H1 (cell line): ENCODE data around the gene RUFY3. TPM values are rescaled to one million over a fixed set of nuclear protein-coding genes. Genes with fewer than 3 reads are reported as not detected.

Experiments used
- CHD7 ChIP-seq: fragments of 300-600 bp; sonication (generic); IDR thresholded peaks from 2 replicates; pipeline ENCODE4 v1.7.1; 2012; ENCODE audit warnings: low read length, moderate library complexity, mild to moderate bottlenecking, inconsistent platforms; ENCODE audit not compliant: insufficient replicate concordance
- CTBP2 ChIP-seq: IDR thresholded peaks from 2 replicates; pipeline ENCODE4 v1.7.0; 2011; ENCODE audit warnings: borderline replicate concordance, mild to moderate bottlenecking, moderate library complexity, mixed read lengths, low read length; ENCODE audit not compliant: insufficient read depth, insufficient read length
- CTCF ChIP-seq, 3 experiments: IDR thresholded peaks; 1 replicate in 2 of 3; 2 replicates in 1 of 3; pipeline versions ENCODE4 v1.5.1 to v1.6.1; 2011; ENCODE audit warnings: low read length in 3 of 3, mild to moderate bottlenecking in 3 of 3, inconsistent platforms in 2 of 3, low read depth in 1 of 3, moderate library complexity in 1 of 3; ENCODE audit not compliant: insufficient read depth in 1 of 3; ENCODE audit errors: control extremely low read depth in 1 of 3
- HDAC2 ChIP-seq, 2 experiments: fragments of 300-600 bp in 1 of 2; sonication (generic) in 1 of 2; IDR thresholded peaks; 2 replicates each; pipeline ENCODE4 v1.6.1; 2011 to 2012; ENCODE audit warnings: low read depth in 2 of 2, low read length in 2 of 2, mild to moderate bottlenecking in 2 of 2, moderate library complexity in 2 of 2, borderline replicate concordance in 1 of 2, inconsistent platforms in 1 of 2
- USF2 ChIP-seq: IDR thresholded peaks from 2 replicates; pipeline ENCODE4 v1.6.1; 2011; ENCODE audit warnings: low read length, improper control_type of control experiment
- polyA plus RNA-seq, 7 experiments: library from polyadenylated mRNA; depleted of rRNA in 3 of 7; stranded (reverse) in 5 of 7; unstranded in 2 of 7; fragments of >200 nt in 5 of 7; fragments of 200-250 nt in 2 of 7; gene quantifications; 1 replicate in 5 of 7; 2 replicates in 1 of 7; 4 replicates in 1 of 7; pipeline versions ENCODE4 v1.2.1 to v1.2.3, GENCODE V29; 2011 to 2013; ENCODE audit warnings: missing spikeins in 2 of 7, mixed read lengths in 2 of 7
- total RNA-seq: library from RNA; stranded (reverse); fragmentation: NEBNext Ultra II Directional; extraction: Animal tissue kit (Norgen Biotek cat#: 25700); gene quantifications from 2 replicates; pipeline ENCODE4 v1.2.1, GENCODE V29; 2021

RUFY3 gene
- total and polyA plus RNA-seq, 2 of the 8 experiments (the other 6 are each of a cell fraction or from before 2014, with no cell fraction given): 7.8 to 33.1 TPM

DNA sequence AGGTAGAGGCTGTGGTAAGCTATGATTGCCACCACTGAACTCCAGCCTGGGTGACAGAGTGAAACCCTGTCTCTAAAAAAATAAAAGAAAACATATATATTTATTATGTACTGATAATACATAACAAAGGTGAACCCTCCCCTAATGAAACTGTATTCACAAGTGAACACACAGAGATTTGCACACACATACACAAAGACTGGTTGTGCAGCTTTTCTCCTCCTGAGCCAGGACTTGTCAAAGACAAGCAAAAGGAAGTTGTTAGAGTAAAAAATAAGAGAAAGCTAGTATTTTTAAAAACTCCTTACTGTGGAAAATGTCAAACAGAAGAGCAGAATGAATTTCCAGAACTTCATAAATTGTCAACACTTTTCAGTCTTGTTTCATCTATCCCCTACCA lies 119.4 kb downstream of the RUFY3 start (continued):
- TF ChIP-seq CHD7 (no peak), CTBP2 (no peak), HDAC2 (IDR thresholded peaks at IDR 0.05; ENCODE audit: borderline replicate concordance in 1 of 2, low read depth in 2 of 2, low read length in 2 of 2) (no peak), CTCF (IDR thresholded peaks at IDR 0.05; ENCODE audit: control extremely low read depth in 1 of 3, insufficient read depth in 1 of 3, low read depth in 1 of 3, low read length in 3 of 3) (no peak), USF2 (no peak)
- TF ChIP-seq, all 59 proteins: peak for 0
